ENCODE measurements around the gene GART. TPM values are rescaled to one million over a fixed set of nuclear protein-coding genes. Genes with fewer than 3 reads are reported as not detected.
A peak's percentile ranks its signal among the peaks of the same experiment; 100 is the strongest.

GART gene
- total and polyA plus RNA-seq, 10 of the 15 experiments (the other 5 are each of a cell fraction or from before 2014, with no cell fraction given): 44.7 to 178 (median 106) TPM

DNA sequence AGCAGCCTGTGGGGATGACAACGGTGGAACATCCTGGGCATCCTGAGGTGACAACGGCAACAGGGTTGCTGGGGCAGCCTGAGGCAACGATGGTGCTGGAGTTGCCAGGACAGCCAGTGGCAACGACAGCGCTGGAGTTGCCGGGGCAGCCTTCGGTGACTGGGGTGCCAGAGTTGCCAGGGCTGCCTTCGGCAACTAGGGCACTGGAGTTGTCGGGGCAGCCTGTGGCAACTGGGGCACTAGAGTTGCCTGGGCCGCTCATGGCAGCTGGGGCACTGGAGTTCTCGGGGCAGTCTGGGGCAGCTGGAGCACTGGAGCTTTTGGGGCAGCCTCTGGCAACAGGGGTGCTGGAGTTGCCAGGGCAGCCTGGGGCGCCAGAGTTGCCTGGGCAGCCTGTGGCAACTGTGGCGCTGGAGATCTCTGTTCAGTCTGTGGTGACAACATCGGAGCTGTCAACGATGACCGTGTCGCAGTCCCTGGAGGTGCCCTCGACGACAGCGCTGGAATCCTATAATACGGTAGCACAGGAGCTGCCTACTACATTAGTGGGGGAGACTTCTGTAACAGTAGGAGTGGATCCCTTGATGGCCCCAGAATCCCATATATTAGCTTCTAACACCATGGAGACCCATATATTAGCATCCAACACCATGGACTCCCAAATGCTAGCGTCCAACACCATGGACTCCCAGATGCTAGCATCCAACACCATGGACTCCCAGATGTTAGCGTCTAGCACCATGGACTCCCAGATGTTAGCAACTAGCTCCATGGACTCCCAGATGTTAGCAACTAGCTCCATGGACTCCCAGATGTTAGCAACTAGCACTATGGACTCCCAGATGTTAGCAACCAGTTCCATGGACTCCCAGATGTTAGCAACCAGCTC lies 9.1 kb upstream of the GART start:
- Histone ChIP-seq H3K9me3 (replicated peaks; ENCODE audit: control insufficient read depth, insufficient read depth, low read length) (peaks cover 21% of the 10 kb centered on the region; the same call in 2 of the 3 replicates), H3K27ac (ENCODE audit: control insufficient read depth, insufficient read depth) (no peak overlapping the region), H2AFZ (ENCODE audit: control insufficient read depth, low read depth, low read length) (no peak overlapping the region), H3K4me1 (ENCODE audit: control insufficient read depth, insufficient read depth, low read length) (no peaks in the 10 kb centered on the region), H3K9ac (ENCODE audit: control insufficient read depth, insufficient read depth, low read length) (no peak overlapping the region), H4K20me1 (ENCODE audit: control insufficient read depth, insufficient read depth) (peaks cover 2% of the 10 kb centered on the region), H3K4me3 (no peak overlapping the region), H3K4me2 (ENCODE audit: control insufficient read depth, insufficient read depth) (no peak overlapping the region), H3K79me2 (ENCODE audit: control insufficient read depth, insufficient read depth, low read length) (peaks cover 91% of the 10 kb centered on the region), H3K36me3 (ENCODE audit: control insufficient read depth in 2 of 2, insufficient read depth in 2 of 2, low read length in 1 of 2) (peaks cover 40 to 63% of the 10 kb centered on the region in 2 experiments), H3K27me3 (replicated peaks in 1 of 2; ENCODE audit: control insufficient read depth in 2 of 2, insufficient read depth in 2 of 2, low read length in 1 of 2) (no peaks in the 10 kb centered on the region)
- SMC1A ChIA-PET (ENCODE audit: uncharacterized antibody, unreplicated experiment): interaction anchor here (0.6 to 1.2 kb wide), 3 partner anchors 8 to 23 kb away, joined by 3 to 6 read pairs (median 4); partner anchors contain the start of gene SON
- RAD21 ChIA-PET (ENCODE audit: unreplicated experiment): no interaction called here
- TF ChIP-seq SPI1 (IDR thresholded peaks at IDR 0.05; ENCODE audit: borderline replicate concordance, insufficient read depth, low read depth, low read length): no peak
- TF ChIP-seq EED (IDR thresholded peaks at IDR 0.05; ENCODE audit: low read depth): no peak
- TF ChIP-seq RFX5 (IDR thresholded peaks at IDR 0.05; ENCODE audit: low read depth, low read length): no peak
- peak; percentile 36; the same call in 1 of the 2 replicates for TF ChIP-seq POLR2AphosphoS5 (IDR thresholded peaks at IDR 0.05; ENCODE audit: low read length)
- TF ChIP-seq ZNF384 (IDR thresholded peaks at IDR 0.05; ENCODE audit: borderline replicate concordance, low read depth, low read length): no peak
- TF ChIP-seq JUND (IDR thresholded peaks at IDR 0.05; ENCODE audit: low read depth, low read length): no peak
- no peak for TF ChIP-seq HCFC1 (IDR thresholded peaks at IDR 0.05; ENCODE audit: low read length)
- TF ChIP-seq, protein P1, sequence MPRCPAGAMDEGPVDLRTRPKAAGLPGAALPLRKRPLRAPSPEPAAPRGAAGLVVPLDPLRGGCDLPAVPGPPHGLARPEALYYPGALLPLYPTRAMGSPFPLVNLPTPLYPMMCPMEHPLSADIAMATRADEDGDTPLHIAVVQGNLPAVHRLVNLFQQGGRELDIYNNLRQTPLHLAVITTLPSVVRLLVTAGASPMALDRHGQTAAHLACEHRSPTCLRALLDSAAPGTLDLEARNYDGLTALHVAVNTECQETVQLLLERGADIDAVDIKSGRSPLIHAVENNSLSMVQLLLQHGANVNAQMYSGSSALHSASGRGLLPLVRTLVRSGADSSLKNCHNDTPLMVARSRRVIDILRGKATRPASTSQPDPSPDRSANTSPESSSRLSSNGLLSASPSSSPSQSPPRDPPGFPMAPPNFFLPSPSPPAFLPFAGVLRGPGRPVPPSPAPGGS (IDR thresholded peaks at IDR 0.05; ENCODE audit: borderline replicate concordance, insufficient read depth, low read depth, low read length, poor library complexity, severe bottlenecking): no peak
- TF ChIP-seq EZH2 (IDR thresholded peaks at IDR 0.05; ENCODE audit: borderline replicate concordance, control insufficient read depth, low read depth, low read length): no peak
- TF ChIP-seq POLR2A (IDR thresholded peaks at IDR 0.05; ENCODE audit: low read depth, low read length): peak; percentile 73; the same call in 1 of the 2 replicates
- TF ChIP-seq POLR2AphosphoS2 (IDR thresholded peaks at IDR 0.05; ENCODE audit: low read depth, low read length): peak; percentile 15; the same call in 1 of the 2 replicates
- DNase-seq (ENCODE audit: low read depth, low spot score) (no peak), FAIRE-seq (no peak), ATAC-seq (no peak)
- over 99% methylated on average over 23 of the region's 23 CpGs for WGBS (ENCODE audit: insufficient coverage, insufficient replicate concordance, low lambda C conversion rate, missing lambda C conversion rate)
- BruUV-seq (replicated peaks): no TSS peak
- POLR2A ChIA-PET: no interaction called here
- intact Hi-C loops (cut with micrococcal nuclease; ENCODE audit: unreplicated experiment) (no loop called here), in situ Hi-C loops (cut with MboI) (no loop called here)
- CTCF ChIA-PET: interaction anchor here (0.6 to 1.4 kb wide), 2 partner anchors 19 to 55 kb away, joined by 3 to 4 read pairs; no protein-coding TSS in a partner anchor

Measured in GM12878 (cell line).